ENCODE results near the gene DNAI7. TPM values are rescaled to one million over a fixed set of nuclear protein-coding genes. Genes with fewer than 3 reads are reported as not detected.
A peak's percentile ranks its signal among the peaks of the same experiment; 100 is the strongest.

Gene DNAI7
- polyA plus RNA-seq, 1 of the 3 experiments (the other 2 are of a cell fraction) = 0.30 TPM

- POLR2A ChIA-PET = no interaction called here
- peaks cover 0 to 10% of the 10 kb centered on the region in 2 experiments for H3K4me1 ChIP-seq (ENCODE audit: control insufficient read depth in 1 of 2, insufficient read depth in 2 of 2, low read depth in 1 of 2, low read length in 1 of 2)
- 41% methylated on average over 1 of the region's 1 CpG for WGBS (ENCODE audit: low lambda C conversion rate)
- no peak overlapping the region for H2AFZ ChIP-seq (ENCODE audit: low read depth)
- no peaks in the 10 kb centered on the region for H4K20me1 ChIP-seq (ENCODE audit: insufficient read depth)
- CTCF ChIA-PET = no interaction called here
- H3K9me2 ChIP-seq = no peaks in the 10 kb centered on the region
- no peak overlapping the region for H3K4me3 ChIP-seq (ENCODE audit: low read depth in 2 of 2, low read length in 1 of 2)
- H3K27ac ChIP-seq (ENCODE audit: low read depth in 2 of 2, low read length in 1 of 2) = peak overlapping the region; percentile 50 to 67
- H3K9me3 ChIP-seq = no peaks in the 10 kb centered on the region
- H3F3A ChIP-seq (replicated peaks; ENCODE audit: insufficient read depth) = peaks cover 32% of the 10 kb centered on the region
- TF ChIP-seq MAX (IDR thresholded peaks at IDR 0.05; ENCODE audit: low read depth) (peak; percentile 40; the same call in 1 of the 2 replicates), ELF1 (IDR thresholded peaks at IDR 0.05) (no peak), TEAD4 (IDR thresholded peaks at IDR 0.05; ENCODE audit: borderline replicate concordance, insufficient read depth) (no peak), TAF1 (IDR thresholded peaks at IDR 0.05; ENCODE audit: borderline replicate concordance, low read depth, low read length) (no peak), JUND (IDR thresholded peaks at IDR 0.05) (peak; percentile 64), YY1 (IDR thresholded peaks at IDR 0.05; ENCODE audit: low read depth) (0 out of 2 replicates have a peak, but pooled peaks have one; percentile 52), EP300 (IDR thresholded peaks at IDR 0.05; ENCODE audit: borderline replicate concordance in 1 of 2, low read depth in 1 of 2, low read length in 1 of 2) (no peak; a peak in 1 of 4 replicates), RAD21 (IDR thresholded peaks at IDR 0.05; ENCODE audit: low read length) (no peak), GATA2 (CRISPR knock-in tag; IDR thresholded peaks at IDR 0.05) (no peak), CTCF (IDR thresholded peaks at IDR 0.05) (no peak), EZH2phosphoT487 (IDR thresholded peaks at IDR 0.05; ENCODE audit: borderline replicate concordance, low read depth) (no peak), ZBTB33 (IDR thresholded peaks at IDR 0.05; ENCODE audit: borderline replicate concordance, low read depth) (no peak), MXI1 (IDR thresholded peaks at IDR 0.05; ENCODE audit: low read depth, low read length) (no peak), TCF12 (IDR thresholded peaks at IDR 0.05) (peak; percentile 46; the same call in 1 of the 2 replicates), SIN3A (IDR thresholded peaks at IDR 0.05; ENCODE audit: borderline replicate concordance, low read depth, low read length) (no peak), PBX3 (IDR thresholded peaks at IDR 0.05) (peak; percentile 53; the same call in 1 of the 2 replicates), RXRA (IDR thresholded peaks at IDR 0.05; ENCODE audit: borderline replicate concordance, low read depth) (no peak), MEF2A (IDR thresholded peaks at IDR 0.05; ENCODE audit: borderline replicate concordance, low read depth) (no peak), USF1 (IDR thresholded peaks at IDR 0.05; ENCODE audit: borderline replicate concordance, low read depth) (no peak), FOSL2 (IDR thresholded peaks at IDR 0.05; ENCODE audit: borderline replicate concordance, low read depth) (peak; percentile 61; the same call in 1 of the 2 replicates), FOXM1 (IDR thresholded peaks at IDR 0.05; ENCODE audit: low read depth) (no peak)
- H3K27me3 ChIP-seq (ENCODE audit: insufficient read depth) = no peaks in the 10 kb centered on the region
- H3K9ac ChIP-seq = no peak overlapping the region
- peaks cover 19% of the 10 kb centered on the region; the same call in 1 of the 2 replicates for H3K79me2 ChIP-seq (ENCODE audit: insufficient read depth)
- DNase-seq = no peak
- peak overlapping the region; percentile 43; the same call in 1 of the 2 replicates for H3K4me2 ChIP-seq
- peaks cover 22 to 26% of the 10 kb centered on the region in 2 experiments for H3K36me3 ChIP-seq (replicated peaks in 1 of 2; ENCODE audit: control insufficient read depth in 1 of 2, insufficient read depth in 2 of 2, low read length in 1 of 2)
Observed at GRCh38 chr12:25200703-25201102, 5.7 kb upstream of the DNAI7 start.

All from SK-N-SH (cell line).